Sigmoid colon (tissue), 7 donors: ENCODE data around the gene LINGO3. TPM values are rescaled to one million over a fixed set of nuclear protein-coding genes. Genes with fewer than 3 reads are reported as not detected.

Source experiments
- DNase-seq: peaks from one replicate; pipeline ENCODE4 v3.0.0-alpha.2; 2019
- H3K27ac ChIP-seq, 4 donors: fragments of 200-600 bp; sonication (generic); one replicate each; pipeline ENCODE4 v1.5.1; 2016 to 2019; ENCODE audit warnings: mild to moderate bottlenecking in 1 of 4
- H3K27me3 ChIP-seq, 3 donors: fragments of 200-600 bp; sonication (generic); one replicate each; pipeline ENCODE4 v1.5.1; 2019; ENCODE audit warnings: mild to moderate bottlenecking in 1 of 3
- H3K36me3 ChIP-seq, 4 donors: fragments of 200-600 bp; sonication (generic); one replicate each; pipeline ENCODE4 v1.5.1; 2016 to 2019
- H3K4me1 ChIP-seq, 4 donors: fragments of 200-600 bp; sonication (generic); one replicate each; pipeline ENCODE4 v1.5.1; 2017 to 2019
- H3K4me3 ChIP-seq, 4 donors: fragments of 200-600 bp; sonication (generic); one replicate each; pipeline ENCODE4 v1.5.1; 2017 to 2019; ENCODE audit warnings: mild to moderate bottlenecking in 2 of 4, moderate library complexity in 1 of 4
- H3K9me3 ChIP-seq, 4 donors: fragments of 200-600 bp in 3 of 4; sonication (generic) in 3 of 4; one replicate each; pipeline versions ENCODE4 v1.5.1 to v1.6.1; 2013 to 2019
- EP300 ChIP-seq, 4 donors: sonication (generic); formaldehyde crosslinking; IDR thresholded peaks; one replicate each; pipeline ENCODE4 v1.6.1; 2017; ENCODE audit warnings: antibody characterized with exemption in 4 of 4
- POLR2A ChIP-seq, 2 donors: fragments of 450-650 bp; IDR thresholded peaks; one replicate each; pipeline ENCODE4 v1.6.1; 2016; ENCODE audit warnings: antibody characterized with exemption in 2 of 2, mild to moderate bottlenecking in 2 of 2, moderate library complexity in 2 of 2
- POLR2AphosphoS5 ChIP-seq, 4 donors: sonication (generic); formaldehyde crosslinking; IDR thresholded peaks; one replicate each; pipeline ENCODE4 v1.6.1; 2017; ENCODE audit warnings: antibody characterized with exemption in 4 of 4
- WGBS, 2 donors: extraction: QIAGEN DNeasy Blood & Tissue Kit; methylation state at CpG; one replicate each; pipeline ENCODE4 v1.1.7; 2013; 5-methylcytosine and 5-hydroxymethylcytosine counted together
- intact Hi-C: fragments of 100-400 bp; cut with DNase I; formaldehyde crosslinking; loops from one replicate; pipeline ENCODE4 v1.15.1; 2023
- polyA plus RNA-seq, 3 donors: library from polyadenylated mRNA; stranded (reverse); fragments of 200-250 nt; gene quantifications; one replicate each; pipeline ENCODE4 v1.2.3, GENCODE V29; 2013
- total RNA-seq, 4 donors: library from RNA; depleted of rRNA; stranded (reverse); fragments of >200 nt; gene quantifications; one replicate each; pipeline ENCODE4 v1.1.0, GENCODE V29; 2016
- TF ChIP-seq, protein P1 (sequence below), 4 experiments: fragments of 450-650 bp in 3 of 4; fragments of 200-600 bp in 1 of 4; IDR thresholded peaks; one replicate each; pipeline ENCODE4 v1.5.1; 2016 to 2019; ENCODE audit warnings: antibody characterized with exemption in 4 of 4, mild to moderate bottlenecking in 3 of 4, moderate library complexity in 2 of 4
- donor health status: healthy with polysubstance abuse.
- donor health status: Bipolar disorder and iron deficiency.
- donor health status: healthy.

The LINGO3 gene, protein sequence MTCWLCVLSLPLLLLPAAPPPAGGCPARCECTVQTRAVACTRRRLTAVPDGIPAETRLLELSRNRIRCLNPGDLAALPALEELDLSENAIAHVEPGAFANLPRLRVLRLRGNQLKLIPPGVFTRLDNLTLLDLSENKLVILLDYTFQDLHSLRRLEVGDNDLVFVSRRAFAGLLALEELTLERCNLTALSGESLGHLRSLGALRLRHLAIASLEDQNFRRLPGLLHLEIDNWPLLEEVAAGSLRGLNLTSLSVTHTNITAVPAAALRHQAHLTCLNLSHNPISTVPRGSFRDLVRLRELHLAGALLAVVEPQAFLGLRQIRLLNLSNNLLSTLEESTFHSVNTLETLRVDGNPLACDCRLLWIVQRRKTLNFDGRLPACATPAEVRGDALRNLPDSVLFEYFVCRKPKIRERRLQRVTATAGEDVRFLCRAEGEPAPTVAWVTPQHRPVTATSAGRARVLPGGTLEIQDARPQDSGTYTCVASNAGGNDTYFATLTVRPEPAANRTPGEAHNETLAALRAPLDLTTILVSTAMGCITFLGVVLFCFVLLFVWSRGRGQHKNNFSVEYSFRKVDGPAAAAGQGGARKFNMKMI
- under 1 TPM in 1 of 4 donors, not detected in 3; 0.14 TPM for total RNA-seq
- polyA plus RNA-seq: under 1 TPM in 1 of 3 donors, not detected in 2; 0.70 TPM

DNA sequence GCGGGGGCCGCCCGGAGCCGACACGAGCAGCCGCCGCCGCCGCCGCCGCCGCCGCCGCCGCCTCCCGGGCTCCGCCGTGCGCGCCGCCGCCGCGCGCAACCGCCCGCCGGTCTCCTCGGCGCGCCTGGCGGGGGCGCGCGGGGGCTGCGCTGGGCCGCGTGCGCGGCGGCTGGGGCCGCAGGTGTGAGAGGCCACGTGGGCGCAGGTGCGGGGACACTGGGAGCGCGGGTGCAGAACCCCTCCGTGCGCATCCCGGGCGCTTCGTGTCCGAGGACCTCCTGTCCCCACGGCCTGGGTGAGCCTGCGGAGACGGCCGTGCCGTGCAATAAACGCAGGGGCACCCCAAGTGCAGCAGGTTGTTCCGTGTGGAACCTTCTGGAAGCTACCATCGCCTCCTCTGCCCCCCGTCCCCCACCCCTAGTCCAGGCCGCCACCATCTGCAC is at the start of gene LINGO3:
TSS of gene LINGO3 (minus strand) at position 41 of the 443 bp plus-strand sequence. CDS start 16,378 bp downstream, outside the sequence.
- WGBS, 2 donors: 3 to 6% methylated on average over 63 of the region's 63 CpGs
- H3K36me3 ChIP-seq: no peaks in the 10 kb centered on the region
- intact Hi-C loops: no loop called here
- no peaks in the 10 kb centered on the region for H3K9me3 ChIP-seq
- H3K27ac ChIP-seq: no peak within 1 kb of the TSS
- TF ChIP-seq EP300 (IDR thresholded peaks at IDR 0.05) (no peak), POLR2A (IDR thresholded peaks at IDR 0.05) (no peak), POLR2AphosphoS5 (IDR thresholded peaks at IDR 0.05) (no peak)
- TF ChIP-seq, protein P1, sequence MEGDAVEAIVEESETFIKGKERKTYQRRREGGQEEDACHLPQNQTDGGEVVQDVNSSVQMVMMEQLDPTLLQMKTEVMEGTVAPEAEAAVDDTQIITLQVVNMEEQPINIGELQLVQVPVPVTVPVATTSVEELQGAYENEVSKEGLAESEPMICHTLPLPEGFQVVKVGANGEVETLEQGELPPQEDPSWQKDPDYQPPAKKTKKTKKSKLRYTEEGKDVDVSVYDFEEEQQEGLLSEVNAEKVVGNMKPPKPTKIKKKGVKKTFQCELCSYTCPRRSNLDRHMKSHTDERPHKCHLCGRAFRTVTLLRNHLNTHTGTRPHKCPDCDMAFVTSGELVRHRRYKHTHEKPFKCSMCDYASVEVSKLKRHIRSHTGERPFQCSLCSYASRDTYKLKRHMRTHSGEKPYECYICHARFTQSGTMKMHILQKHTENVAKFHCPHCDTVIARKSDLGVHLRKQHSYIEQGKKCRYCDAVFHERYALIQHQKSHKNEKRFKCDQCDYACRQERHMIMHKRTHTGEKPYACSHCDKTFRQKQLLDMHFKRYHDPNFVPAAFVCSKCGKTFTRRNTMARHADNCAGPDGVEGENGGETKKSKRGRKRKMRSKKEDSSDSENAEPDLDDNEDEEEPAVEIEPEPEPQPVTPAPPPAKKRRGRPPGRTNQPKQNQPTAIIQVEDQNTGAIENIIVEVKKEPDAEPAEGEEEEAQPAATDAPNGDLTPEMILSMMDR (IDR thresholded peaks at IDR 0.05): no peak
- H3K4me1 ChIP-seq: peaks cover 0 to 10% (median 7%) of the 10 kb centered on the region in 4 donors
- H3K27me3 ChIP-seq: peaks cover 31 to 94% (median 77%) of the 10 kb centered on the region in 3 donors
- H3K4me3 ChIP-seq: peak within 1 kb of the TSS in 2 of 4 donors; percentile 21 to 30
- no peak for DNase-seq

DNA sequence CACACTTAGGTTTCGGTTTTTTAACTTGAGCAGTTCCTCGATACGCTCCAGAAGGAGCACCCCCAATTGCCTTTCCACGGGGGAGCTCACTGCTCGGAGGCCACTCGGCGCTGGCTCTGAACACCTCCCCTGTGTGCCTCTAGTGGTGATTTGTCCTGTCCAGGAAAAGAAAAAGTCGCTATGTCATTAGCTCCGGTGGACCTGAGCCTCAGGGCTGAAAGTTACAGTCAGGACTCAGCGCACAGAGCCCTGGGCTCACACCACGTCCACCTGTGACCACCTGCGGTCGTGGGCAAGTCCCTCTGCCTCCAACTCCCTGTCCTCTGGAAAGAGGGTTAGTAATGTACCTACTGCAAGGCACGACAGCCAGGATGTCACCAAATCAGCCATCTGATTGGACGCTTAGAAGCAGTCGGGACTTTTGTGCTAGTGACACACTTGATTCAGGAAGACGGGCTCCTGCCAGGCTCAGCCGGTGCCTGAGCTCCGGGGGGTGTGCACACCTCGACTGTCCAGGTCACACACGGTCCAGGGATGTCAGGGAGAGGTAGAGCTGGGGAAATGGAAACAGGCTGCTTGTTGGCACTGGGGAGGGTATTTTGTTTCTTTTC is 48.2 kb upstream of the LINGO3 start:
- TF ChIP-seq, protein P1 (IDR thresholded peaks at IDR 0.05): no peak
- TF ChIP-seq EP300 (IDR thresholded peaks at IDR 0.05): no peak
- TF ChIP-seq POLR2AphosphoS5 (IDR thresholded peaks at IDR 0.05): no peak
- TF ChIP-seq POLR2A (IDR thresholded peaks at IDR 0.05): no peak
- no peak for DNase-seq

DNA sequence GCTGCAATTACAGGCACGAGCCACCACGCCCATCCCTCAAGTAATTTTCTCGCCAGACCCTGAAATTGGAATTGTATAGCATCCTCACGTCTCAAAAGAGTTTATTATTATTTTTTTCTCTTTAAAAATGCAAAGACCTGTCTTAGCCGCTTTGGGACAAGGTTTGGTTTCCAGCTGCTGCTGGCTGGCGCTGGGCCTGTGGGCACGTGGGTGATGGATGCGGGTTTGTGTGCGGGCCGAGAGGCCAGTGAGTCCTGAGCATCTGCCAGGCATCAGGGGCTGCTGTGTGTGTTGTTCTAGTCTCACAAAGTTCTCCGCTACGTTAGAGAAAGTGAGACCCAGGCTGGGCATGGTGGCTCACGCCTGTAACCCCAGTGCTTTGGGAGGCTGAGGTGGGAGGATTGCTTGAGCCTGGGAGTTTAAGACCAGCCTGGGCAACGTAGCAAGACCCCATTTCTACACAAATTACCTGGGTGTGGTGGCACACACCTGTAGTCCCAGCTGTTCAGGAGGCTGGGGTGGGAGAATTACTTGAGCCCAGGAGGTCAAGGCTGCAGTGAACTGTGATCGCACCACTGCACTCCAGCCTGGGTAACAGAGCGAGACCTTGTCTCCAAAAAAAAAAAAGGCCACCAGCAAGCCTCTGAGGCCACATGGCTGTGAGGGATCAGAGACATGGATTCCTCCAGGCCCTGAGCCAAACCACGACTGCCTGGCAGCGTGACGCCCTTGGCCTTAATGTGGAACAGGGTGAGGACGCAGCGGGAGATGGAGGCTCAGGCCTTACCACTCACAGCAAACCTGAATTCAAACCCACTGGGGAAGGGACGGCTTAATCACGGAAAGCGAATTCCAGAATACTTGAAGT is 47.4 kb upstream of the LINGO3 start:
- H3K9me3 ChIP-seq: no peaks in the 10 kb centered on the region
- intact Hi-C loops: no loop called here
- H3K4me3 ChIP-seq: no peak overlapping the region
- H3K27me3 ChIP-seq: peaks cover 3 to 8% (median 5%) of the 10 kb centered on the region in 3 donors
- H3K4me1 ChIP-seq: no peaks in the 10 kb centered on the region
- no peak for DNase-seq
- H3K36me3 ChIP-seq: peaks cover 0 to 33% (median 5%) of the 10 kb centered on the region in 4 donors
- WGBS, 2 donors: 85 to 88% methylated on average over 24 of the region's 24 CpGs
- no peak overlapping the region for H3K27ac ChIP-seq
- TF ChIP-seq, protein P1 (IDR thresholded peaks at IDR 0.05): no peak
- TF ChIP-seq POLR2AphosphoS5 (IDR thresholded peaks at IDR 0.05) (no peak), POLR2A (IDR thresholded peaks at IDR 0.05) (no peak), EP300 (IDR thresholded peaks at IDR 0.05) (no peak)

More for the DNA sequence above, 48.2 kb upstream of the LINGO3 start:
- peaks cover 5 to 14% (median 7%) of the 10 kb centered on the region in 3 donors for H3K27me3 ChIP-seq
- H3K9me3 ChIP-seq: no peaks in the 10 kb centered on the region
- 81 to 88% methylated on average over 21 of the region's 21 CpGs for WGBS, 2 donors
- no peaks in the 10 kb centered on the region for H3K4me1 ChIP-seq
- no peak overlapping the region for H3K4me3 ChIP-seq
- intact Hi-C loops: no loop called here
- no peak overlapping the region for H3K27ac ChIP-seq
- H3K36me3 ChIP-seq: peaks cover 0 to 25% (median 3%) of the 10 kb centered on the region in 4 donors

DNA sequence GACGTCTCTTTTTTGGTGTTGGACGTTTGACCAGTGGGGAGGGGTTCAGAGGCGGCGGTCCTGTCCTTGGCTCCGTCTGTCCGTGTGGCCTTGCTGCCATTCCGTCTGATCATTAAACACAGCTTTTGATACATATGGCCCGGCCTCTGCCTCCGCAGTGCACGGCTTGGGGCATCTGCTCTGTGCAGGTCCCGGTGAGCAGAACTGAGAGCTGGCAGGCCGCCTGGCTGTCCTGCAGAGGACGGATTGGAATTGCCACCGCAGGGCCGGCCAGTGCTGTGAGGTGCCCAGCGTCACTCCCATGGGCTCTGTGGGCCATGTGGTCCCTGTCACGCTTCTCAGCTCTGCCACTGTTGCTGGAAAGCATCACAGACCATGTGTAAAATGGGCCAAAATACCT is 46.7 kb upstream of the LINGO3 start:
- peaks cover 0 to under 1% (median 0%) of the 10 kb centered on the region in 3 donors for H3K27me3 ChIP-seq
- DNase-seq: no peak
- H3K27ac ChIP-seq: no peak overlapping the region
- H3K36me3 ChIP-seq: peaks cover 0 to 34% (median 6%) of the 10 kb centered on the region in 4 donors
- no peak overlapping the region for H3K4me3 ChIP-seq
- 92 to 94% methylated on average over 17 of the region's 17 CpGs for WGBS, 2 donors
- TF ChIP-seq EP300 (IDR thresholded peaks at IDR 0.05): no peak
- TF ChIP-seq, protein P1 (IDR thresholded peaks at IDR 0.05): no peak
- no peak for TF ChIP-seq POLR2AphosphoS5 (IDR thresholded peaks at IDR 0.05)
- no peak for TF ChIP-seq POLR2A (IDR thresholded peaks at IDR 0.05)
- intact Hi-C loops: no loop called here
- no peaks in the 10 kb centered on the region for H3K4me1 ChIP-seq
- H3K9me3 ChIP-seq: no peaks in the 10 kb centered on the region
